ENCODE results near the gene DYRK3.

The DYRK3 gene

GRCh38 chr1:206631085-206631509 is 4.2 kb upstream of the DYRK3 start:
- POLR2A ChIA-PET, result interaction anchor here (2.3 kb wide), 1 partner anchor 19 kb away, joined by 10 read pairs; the partner anchor contains the start of gene EIF2D
- TF ChIP-seq PRDM10 (tag by site-specific recombination; IDR thresholded peaks at IDR 0.05), result peak; percentile 47; the same call in 1 of the 2 replicates
- no peak for TF ChIP-seq ZNF692 (tag by site-specific recombination; IDR thresholded peaks at IDR 0.05)
- no peak for TF ChIP-seq ZNF362 (tag by site-specific recombination; IDR thresholded peaks at IDR 0.05)
- TF ChIP-seq ZBTB8A (tag by site-specific recombination; IDR thresholded peaks at IDR 0.05), result peak; percentile 11; the same call in 1 of the 2 replicates
- peak; percentile 82 for TF ChIP-seq ZNF654 (tag by site-specific recombination; IDR thresholded peaks at IDR 0.05; ENCODE audit: low read depth)
- no peak for TF ChIP-seq ZNF16 (tag by site-specific recombination; IDR thresholded peaks at IDR 0.05; ENCODE audit: low read depth)
- no peak for TF ChIP-seq ZNF391 (tag by site-specific recombination; IDR thresholded peaks at IDR 0.05; ENCODE audit: borderline replicate concordance, low read depth)
- no peak for TF ChIP-seq ZNF501 (tag by site-specific recombination; IDR thresholded peaks at IDR 0.05)
- peak; percentile 87 for TF ChIP-seq GLIS1 (tag by site-specific recombination; IDR thresholded peaks at IDR 0.05)
- TF ChIP-seq PATZ1 (tag by site-specific recombination; IDR thresholded peaks at IDR 0.05), result 0 out of 2 replicates have a peak, but pooled peaks have one; percentile 25
- no peak for TF ChIP-seq HIC1 (tag by site-specific recombination; IDR thresholded peaks at IDR 0.05)
- TF ChIP-seq ZNF704 (tag by site-specific recombination; IDR thresholded peaks at IDR 0.05), result no peak
- TF ChIP-seq ZSCAN30 (tag by site-specific recombination; IDR thresholded peaks at IDR 0.05), result no peak
- no peak for TF ChIP-seq RBAK (tag by site-specific recombination; IDR thresholded peaks at IDR 0.05)
- no peak for TF ChIP-seq ZNF670 (tag by site-specific recombination; IDR thresholded peaks at IDR 0.05; ENCODE audit: low read depth)
- CTCF ChIA-PET, result interaction anchor here (0.5 to 12.7 kb wide), 24 partner anchors 9 to 486 kb away, joined by 3 to 380 read pairs (median 4); partner anchors contain the start of gene EIF2D

More at GRCh38 chr1:206631085-206631509, 4.2 kb upstream of the DYRK3 start:
- no peaks in the 10 kb centered on the region for H3K9me3 ChIP-seq (ENCODE audit: control insufficient read depth, insufficient read depth, low read depth, low read length)
- no peak overlapping the region for H3K27ac ChIP-seq (ENCODE audit: extremely low read depth, low read depth, low read length)
- no peak overlapping the region for H3K4me3 ChIP-seq (ENCODE audit: low read depth, low read length)
- peaks cover 7% of the 10 kb centered on the region; the same call in 1 of the 2 replicates for H3K4me1 ChIP-seq (ENCODE audit: control insufficient read depth, insufficient read depth, low read length)
- H3K36me3 ChIP-seq (ENCODE audit: control insufficient read depth in 2 of 2, insufficient read depth in 1 of 2, low read length in 2 of 2), result no peaks in the 10 kb centered on the region
